Stimulated activated CD8-positive, alpha-beta memory T cell treated with anti-CD3 and anti-CD28 coated beads, Interleukin-15, amount 100 ng/mL, for 1 hour (primary cell): ENCODE data around the gene DROSHA.
"Not testable (repeated sequence)": the region's sequence is repeated elsewhere in the genome, so short reads cannot be mapped to it uniquely, and the experiment has no call there.

ENCODE experiments used
- DNase-seq: peaks from one replicate; pipeline ENCODE4 v3.0.0-alpha.2; 2020; ENCODE audit warnings: low read depth

DROSHA gene

GRCh38 chr5:31378838-31379237 is 153.1 kb downstream of the DROSHA start:
- DNase-seq, result no peak

- DNase-seq, result no peak
Observed at GRCh38 chr5:31378136-31378535, 153.8 kb downstream of the DROSHA start.

- no peak for DNase-seq
Observed at GRCh38 chr5:31377274-31377946, 154.5 kb downstream of the DROSHA start.

- DNase-seq, result no peak
Observed at GRCh38 chr5:31375999-31376720, 155.7 kb downstream of the DROSHA start.

GRCh38 chr5:31372124-31372523 is 159.8 kb downstream of the DROSHA start:
- no peak for DNase-seq

GRCh38 chr5:31366941-31367340 is 165.0 kb downstream of the DROSHA start:
- DNase-seq, result no peak

- no peak for DNase-seq
Observed at GRCh38 chr5:31365776-31366175, 166.1 kb downstream of the DROSHA start.

- DNase-seq, result no peak
Observed at GRCh38 chr5:31364881-31365636, 166.8 kb downstream of the DROSHA start.

- DNase-seq, result no peak
Observed at GRCh38 chr5:31362931-31363568, 168.8 kb downstream of the DROSHA start.

DNA sequence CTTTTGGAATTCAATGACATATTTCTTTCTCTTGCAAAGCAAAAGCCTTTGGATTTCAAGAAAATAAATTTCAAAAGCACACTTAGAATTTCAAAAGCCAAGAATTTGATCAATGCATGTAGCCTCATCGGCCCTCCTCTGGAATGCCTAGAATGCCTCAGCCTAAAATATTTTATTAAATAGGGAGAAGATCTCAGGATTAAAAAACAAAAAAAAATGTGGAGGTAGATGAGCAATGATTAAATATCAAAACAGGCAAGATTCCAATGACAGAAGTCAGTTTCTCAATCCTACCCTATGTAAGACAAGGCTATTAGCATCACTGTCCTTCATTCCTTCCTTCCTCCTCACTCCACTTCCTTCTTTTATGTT is 169.4 kb downstream of the DROSHA start:
- no peak for DNase-seq

DNA sequence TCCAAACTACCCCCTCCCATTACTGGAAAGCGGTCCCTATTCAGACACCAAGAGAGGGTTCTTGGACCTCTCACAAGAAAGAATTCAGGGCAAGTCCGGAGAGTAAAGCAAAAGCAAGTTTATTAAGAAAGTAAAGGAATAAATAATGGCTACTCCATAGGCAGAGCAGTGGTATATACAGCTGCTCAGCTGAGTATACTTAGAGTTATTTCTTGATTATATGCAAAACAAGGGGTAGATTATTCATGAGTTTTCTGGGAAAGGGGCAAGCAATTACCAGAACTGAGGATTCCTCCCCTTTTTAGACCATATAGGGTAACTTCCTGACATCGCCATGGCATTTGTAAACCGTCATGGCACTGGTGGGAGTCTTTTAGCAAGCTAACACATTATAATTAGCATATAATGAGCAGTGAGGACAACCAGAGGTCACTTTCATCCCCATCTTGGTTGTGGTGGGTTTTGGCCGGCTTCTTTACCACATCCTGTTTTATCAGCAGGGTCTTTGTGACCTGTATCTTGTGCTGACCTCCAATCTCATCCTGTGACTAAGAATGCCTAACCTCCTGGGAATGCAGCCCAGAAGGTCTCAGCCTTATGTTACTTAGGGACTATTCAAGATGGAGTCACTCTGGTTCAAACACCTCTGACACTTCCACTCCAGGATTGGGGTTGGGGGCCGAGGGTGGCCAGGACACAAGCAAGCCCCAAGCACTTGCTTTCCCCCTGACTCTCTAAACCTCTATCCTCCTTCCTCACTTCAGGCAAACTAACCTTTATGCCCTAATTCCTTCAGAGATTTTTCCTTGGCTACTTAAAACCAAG is 170.0 kb downstream of the DROSHA start:
- DNase-seq, result not testable (repeated sequence)

- no peak for DNase-seq
Observed at GRCh38 chr5:31361234-31361633, 170.7 kb downstream of the DROSHA start.

DNA sequence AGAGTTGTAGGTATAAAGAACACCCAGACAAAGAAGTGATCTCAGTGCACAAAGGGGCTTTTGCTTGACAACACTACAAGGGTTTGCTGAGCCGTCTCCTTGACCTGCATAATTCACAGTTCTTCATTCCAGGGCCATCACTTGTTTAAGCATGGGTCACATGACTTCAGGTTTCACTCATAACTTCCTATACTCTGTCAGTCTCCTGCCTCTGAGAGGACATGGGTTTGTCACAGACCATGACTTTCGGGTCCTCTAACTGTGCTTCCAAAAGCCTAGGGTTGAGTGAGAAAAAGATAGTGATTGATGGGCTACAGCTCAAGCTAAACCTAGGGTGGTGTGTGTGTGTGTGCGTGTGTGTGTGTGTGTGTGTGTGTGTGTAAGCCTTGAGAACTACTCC is 172.1 kb downstream of the DROSHA start:
- DNase-seq, result no peak

- DNase-seq, result no peak
Observed at GRCh38 chr5:31357038-31357437, 174.9 kb downstream of the DROSHA start.

GRCh38 chr5:31355337-31355736 is 176.6 kb downstream of the DROSHA start:
- no peak for DNase-seq
